MM.1S (cell line): Measurements from ENCODE around the gene STAU1.
"Not testable (repeated sequence)": the region's sequence is repeated elsewhere in the genome, so short reads cannot be mapped to it uniquely, and the experiment has no call there.

Experiments used
- DNase-seq: peaks from one replicate; pipeline ENCODE4 v3.0.0-alpha.2; 2015
- H2AFZ ChIP-seq: fragments of 300-600 bp; sonication (generic); 2 replicates; pipeline ENCODE4 v1.6.0; 2016; ENCODE audit warnings: antibody characterized with exemption, low read length
- H3F3A ChIP-seq: fragments of 300-600 bp; sonication (generic); 2 replicates; pipeline ENCODE4 v1.6.1; 2016; ENCODE audit warnings: mild to moderate bottlenecking, antibody characterized with exemption, low read length, moderate library complexity, mixed read lengths; ENCODE audit not compliant: insufficient read depth
- H3K27ac ChIP-seq: fragments of 300-600 bp; sonication (generic); 2 replicates; pipeline ENCODE4 v1.5.1; 2016; ENCODE audit warnings: mild to moderate bottlenecking, low read length
- H3K27me3 ChIP-seq: fragments of 300-600 bp; sonication (generic); replicated peaks from 2 replicates; pipeline ENCODE4 v1.6.0; 2016; ENCODE audit warnings: low read length; ENCODE audit not compliant: insufficient read depth
- H3K36me3 ChIP-seq: fragments of 300-600 bp; sonication (generic); replicated peaks from 2 replicates; pipeline ENCODE4 v1.6.1; 2016; ENCODE audit warnings: mild to moderate bottlenecking, low read length, mixed read lengths; ENCODE audit not compliant: insufficient read depth
- H3K4me1 ChIP-seq: fragments of 300-600 bp; sonication (generic); 2 replicates; pipeline ENCODE4 v1.6.1; 2016; ENCODE audit warnings: low read length, mixed read lengths
- H3K4me2 ChIP-seq: fragments of 300-600 bp; sonication (generic); 2 replicates; pipeline ENCODE4 v1.6.0; 2016; ENCODE audit warnings: low read depth, low read length
- H3K4me3 ChIP-seq: fragments of 300-600 bp; sonication (generic); 2 replicates; pipeline ENCODE4 v1.5.1; 2016; ENCODE audit warnings: low read length, mixed read lengths
- H3K79me2 ChIP-seq: fragments of 300-600 bp; sonication (generic); 2 replicates; pipeline ENCODE4 v1.6.1; 2016; ENCODE audit warnings: mixed run types, low read length, mixed read lengths
- H3K9ac ChIP-seq: fragments of 300-600 bp; sonication (generic); 2 replicates; pipeline ENCODE4 v1.6.1; 2016; ENCODE audit warnings: low read length, mixed read lengths
- H3K9me2 ChIP-seq: fragments of 300-600 bp; sonication (generic); replicated peaks from 2 replicates; pipeline ENCODE4 v1.6.1; 2016; ENCODE audit warnings: mild to moderate bottlenecking, low read length, mixed read lengths; ENCODE audit not compliant: insufficient read depth
- H3K9me3 ChIP-seq: fragments of 300-600 bp; sonication (generic); replicated peaks from 2 replicates; pipeline ENCODE4 v1.6.1; 2016; ENCODE audit warnings: mild to moderate bottlenecking, low read length, mixed read lengths; ENCODE audit not compliant: insufficient read depth
- H4K20me1 ChIP-seq: fragments of 300-600 bp; sonication (generic); 2 replicates; pipeline ENCODE4 v1.6.1; 2016; ENCODE audit warnings: mild to moderate bottlenecking, low read length, moderate library complexity, mixed read lengths; ENCODE audit not compliant: insufficient read depth
- EZH2 ChIP-seq: fragments of 300-600 bp; sonication (generic); optimal IDR thresholded peaks from 2 replicates; pipeline ENCODE3; 2017; ENCODE audit warnings: low read depth, mild to moderate bottlenecking, antibody characterized with exemption, low read length, mixed read lengths
- EZH2phosphoT487 ChIP-seq: fragments of 300-600 bp; sonication (generic); IDR thresholded peaks from 2 replicates; pipeline ENCODE4 v1.6.1; 2018; ENCODE audit warnings: antibody characterized with exemption, low read length
- TF ChIP-seq, protein P1 (sequence below): fragments of 300-600 bp; sonication (generic); IDR thresholded peaks from 2 replicates; pipeline ENCODE4 v1.5.1; 2016; ENCODE audit warnings: antibody characterized with exemption, low read length, mixed read lengths

STAU1 gene

DNA sequence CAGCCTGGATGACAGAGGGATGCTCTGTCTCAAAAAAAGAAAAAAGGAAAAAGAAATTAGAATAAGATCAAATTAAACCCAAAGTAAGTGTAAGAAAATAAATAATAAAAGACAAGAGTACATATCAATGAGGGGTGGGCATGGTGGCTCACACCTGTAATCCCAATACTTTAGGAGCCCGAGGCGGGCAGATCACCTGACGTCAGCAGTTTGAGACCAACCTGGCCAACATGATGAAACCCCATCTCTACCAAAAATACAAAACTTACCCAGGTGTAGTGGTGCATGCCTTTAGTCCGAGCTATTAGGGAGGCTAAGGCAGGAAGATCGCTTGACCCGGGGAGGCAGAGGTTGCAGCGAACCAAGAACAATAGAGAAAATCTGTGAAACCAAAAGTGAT, 14.9 kb upstream of the STAU1 start:
- Histone ChIP-seq H3K4me2 (no peak overlapping the region), H3K4me1 (no peaks in the 10 kb centered on the region), H3K27me3 (no peaks in the 10 kb centered on the region), H2AFZ (no peak overlapping the region), H3K9me3 (no peaks in the 10 kb centered on the region), H3K79me2 (no peaks in the 10 kb centered on the region), H3K27ac (no peak overlapping the region), H3K9ac (no peak overlapping the region), H3K4me3 (no peak overlapping the region), H4K20me1 (no peaks in the 10 kb centered on the region), H3K36me3 (no peaks in the 10 kb centered on the region), H3F3A (no peaks in the 10 kb centered on the region), H3K9me2 (no peaks in the 10 kb centered on the region)
- TF ChIP-seq EZH2phosphoT487 (no peak), EZH2 (no peak)
- TF ChIP-seq, protein P1, sequence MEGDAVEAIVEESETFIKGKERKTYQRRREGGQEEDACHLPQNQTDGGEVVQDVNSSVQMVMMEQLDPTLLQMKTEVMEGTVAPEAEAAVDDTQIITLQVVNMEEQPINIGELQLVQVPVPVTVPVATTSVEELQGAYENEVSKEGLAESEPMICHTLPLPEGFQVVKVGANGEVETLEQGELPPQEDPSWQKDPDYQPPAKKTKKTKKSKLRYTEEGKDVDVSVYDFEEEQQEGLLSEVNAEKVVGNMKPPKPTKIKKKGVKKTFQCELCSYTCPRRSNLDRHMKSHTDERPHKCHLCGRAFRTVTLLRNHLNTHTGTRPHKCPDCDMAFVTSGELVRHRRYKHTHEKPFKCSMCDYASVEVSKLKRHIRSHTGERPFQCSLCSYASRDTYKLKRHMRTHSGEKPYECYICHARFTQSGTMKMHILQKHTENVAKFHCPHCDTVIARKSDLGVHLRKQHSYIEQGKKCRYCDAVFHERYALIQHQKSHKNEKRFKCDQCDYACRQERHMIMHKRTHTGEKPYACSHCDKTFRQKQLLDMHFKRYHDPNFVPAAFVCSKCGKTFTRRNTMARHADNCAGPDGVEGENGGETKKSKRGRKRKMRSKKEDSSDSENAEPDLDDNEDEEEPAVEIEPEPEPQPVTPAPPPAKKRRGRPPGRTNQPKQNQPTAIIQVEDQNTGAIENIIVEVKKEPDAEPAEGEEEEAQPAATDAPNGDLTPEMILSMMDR: no peak
- no peak for DNase-seq

GRCh38 chr20:49199729-49200293, 11.7 kb upstream of the STAU1 start:
- TF ChIP-seq, protein P1: no peak
- TF ChIP-seq EZH2phosphoT487: no peak
- TF ChIP-seq EZH2: no peak
- Histone ChIP-seq H3K79me2 (no peaks in the 10 kb centered on the region), H3K4me1 (no peaks in the 10 kb centered on the region), H3K4me2 (no peak overlapping the region), H3K4me3 (no peak overlapping the region), H3K36me3 (no peaks in the 10 kb centered on the region), H3K27ac (no peak overlapping the region), H3K9me3 (no peaks in the 10 kb centered on the region), H4K20me1 (no peaks in the 10 kb centered on the region), H3K27me3 (no peaks in the 10 kb centered on the region), H3K9me2 (no peaks in the 10 kb centered on the region), H3K9ac (no peak overlapping the region), H2AFZ (no peak overlapping the region), H3F3A (no peaks in the 10 kb centered on the region)
- DNase-seq: no peak

DNA sequence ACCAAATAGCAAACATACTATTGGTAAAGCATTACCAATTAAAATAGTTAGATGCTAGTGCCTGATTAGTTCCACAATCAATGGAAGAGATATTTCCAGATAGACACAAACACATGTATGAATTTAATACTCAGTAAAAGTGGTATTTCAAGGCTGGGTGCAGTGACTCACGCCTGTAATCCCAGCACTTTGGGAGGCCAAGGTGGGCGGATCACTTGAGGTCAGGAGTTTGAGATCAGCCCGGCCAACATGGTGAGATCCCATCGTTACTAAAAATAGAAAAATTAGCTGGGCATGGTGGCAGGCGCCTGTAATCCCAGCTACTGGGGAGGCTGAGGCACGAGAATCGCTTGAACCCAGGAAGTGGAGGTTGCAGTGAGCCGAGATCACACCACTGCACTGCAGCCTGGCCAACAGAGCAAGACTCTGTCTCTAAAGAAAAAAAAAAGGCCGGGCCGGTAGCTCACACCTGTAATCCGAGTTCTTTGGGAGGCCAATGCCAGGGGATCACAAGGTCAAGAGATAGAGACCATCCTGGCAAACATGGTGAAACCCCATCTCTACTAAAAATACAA, 4.9 kb upstream of the STAU1 start:
- DNase-seq, H3K4me2 ChIP-seq, H3K27ac ChIP-seq, H3K4me3 ChIP-seq, H3K4me1 ChIP-seq, H3K9ac ChIP-seq, H3K36me3 ChIP-seq, H3K79me2 ChIP-seq, H4K20me1 ChIP-seq, H3K27me3 ChIP-seq, H3K9me3 ChIP-seq, H2AFZ ChIP-seq, H3K9me2 ChIP-seq: not testable (repeated sequence)
- H3F3A ChIP-seq: peaks cover 15% of the 10 kb centered on the region

GRCh38 chr20:49187330-49187850, 744 bp downstream of the STAU1 start:
- H3K9me3 ChIP-seq: no peaks in the 10 kb centered on the region
- peak overlapping the region; percentile 42; the same call in 1 of the 2 replicates for H3K27ac ChIP-seq
- no peaks in the 10 kb centered on the region for H3K27me3 ChIP-seq
- H3K79me2 ChIP-seq: peaks cover 54% of the 10 kb centered on the region
- peak overlapping the region; percentile 15; the same call in 1 of the 2 replicates for H2AFZ ChIP-seq
- H3F3A ChIP-seq: peaks cover 24% of the 10 kb centered on the region
- peaks cover 10% of the 10 kb centered on the region for H3K4me1 ChIP-seq
- DNase-seq: peak; percentile 21
- H3K4me3 ChIP-seq: peak overlapping the region; percentile 90
- TF ChIP-seq, protein P1: no peak
- TF ChIP-seq EZH2: no peak
- TF ChIP-seq EZH2phosphoT487: no peak
- H4K20me1 ChIP-seq: peaks cover 3% of the 10 kb centered on the region; the same call in 1 of the 2 replicates
- no peaks in the 10 kb centered on the region for H3K36me3 ChIP-seq
- no peaks in the 10 kb centered on the region for H3K9me2 ChIP-seq
- H3K9ac ChIP-seq: peak overlapping the region; percentile 65
- H3K4me2 ChIP-seq: peak overlapping the region; percentile 87
